Choroid plexus epithelial cell (primary cell): ENCODE measurements around the gene PODXL2.
A peak's percentile ranks its signal among the peaks of the same experiment; 100 is the strongest.

ENCODE experiments used
- DNase-seq: peaks from one replicate; pipeline ENCODE4 v3.0.0-alpha.2; 2010; ENCODE audit warnings: low read depth
- H3K4me3 ChIP-seq: 2 replicates; pipeline ENCODE4 v1.5.1; 2011; ENCODE audit warnings: low read depth, mild to moderate bottlenecking, control low read depth, low read length, moderate library complexity
- TF ChIP-seq, protein P1 (sequence below): conservative IDR thresholded peaks from 2 replicates; pipeline ENCODE4 v1.5.1; 2011; ENCODE audit warnings: low read depth, mild to moderate bottlenecking, control low read depth, inconsistent platforms, low read length, moderate library complexity

The PODXL2 gene

DNA sequence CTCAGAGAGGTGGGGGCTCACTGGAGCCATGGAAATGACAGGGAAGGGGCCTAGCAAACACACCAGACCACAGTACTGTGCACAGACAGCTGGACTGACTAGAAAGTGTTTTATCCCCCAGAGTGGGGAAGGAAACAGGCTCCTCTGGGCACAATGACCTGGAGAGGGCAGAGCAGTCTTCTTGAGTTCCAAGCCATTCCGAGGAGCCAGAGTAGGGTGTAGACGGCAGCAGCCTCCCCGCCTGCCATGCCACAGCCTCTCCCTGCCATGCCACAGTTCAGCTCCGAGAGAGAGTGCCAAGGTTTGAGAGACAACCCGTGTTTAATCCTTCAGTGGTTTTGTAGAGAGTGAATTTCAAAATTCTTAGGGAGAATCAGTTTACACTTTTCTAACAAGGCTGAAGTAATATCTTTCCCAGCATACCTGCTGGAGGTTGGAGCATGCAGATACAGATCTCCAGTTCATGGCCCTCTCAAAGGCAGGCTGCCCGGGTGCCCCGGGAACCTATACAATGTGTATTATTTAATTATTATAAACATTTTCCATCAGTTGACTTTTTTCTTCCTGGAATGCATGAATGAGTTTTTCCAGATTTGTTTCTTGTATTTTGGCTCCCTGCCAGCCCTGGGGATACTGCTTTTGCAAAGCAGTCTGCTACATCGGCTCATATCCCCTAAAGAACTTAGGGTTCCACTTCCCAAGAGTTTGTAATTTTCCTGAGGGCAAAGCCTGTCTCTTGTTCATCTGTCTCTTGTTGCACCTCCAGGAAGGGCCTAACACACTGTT, 3.2 kb downstream of the PODXL2 start:
- DNase-seq, result peak; percentile 15
- TF ChIP-seq, protein P1, sequence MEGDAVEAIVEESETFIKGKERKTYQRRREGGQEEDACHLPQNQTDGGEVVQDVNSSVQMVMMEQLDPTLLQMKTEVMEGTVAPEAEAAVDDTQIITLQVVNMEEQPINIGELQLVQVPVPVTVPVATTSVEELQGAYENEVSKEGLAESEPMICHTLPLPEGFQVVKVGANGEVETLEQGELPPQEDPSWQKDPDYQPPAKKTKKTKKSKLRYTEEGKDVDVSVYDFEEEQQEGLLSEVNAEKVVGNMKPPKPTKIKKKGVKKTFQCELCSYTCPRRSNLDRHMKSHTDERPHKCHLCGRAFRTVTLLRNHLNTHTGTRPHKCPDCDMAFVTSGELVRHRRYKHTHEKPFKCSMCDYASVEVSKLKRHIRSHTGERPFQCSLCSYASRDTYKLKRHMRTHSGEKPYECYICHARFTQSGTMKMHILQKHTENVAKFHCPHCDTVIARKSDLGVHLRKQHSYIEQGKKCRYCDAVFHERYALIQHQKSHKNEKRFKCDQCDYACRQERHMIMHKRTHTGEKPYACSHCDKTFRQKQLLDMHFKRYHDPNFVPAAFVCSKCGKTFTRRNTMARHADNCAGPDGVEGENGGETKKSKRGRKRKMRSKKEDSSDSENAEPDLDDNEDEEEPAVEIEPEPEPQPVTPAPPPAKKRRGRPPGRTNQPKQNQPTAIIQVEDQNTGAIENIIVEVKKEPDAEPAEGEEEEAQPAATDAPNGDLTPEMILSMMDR, result no peak
- H3K4me3 ChIP-seq, result no peak overlapping the region

DNA sequence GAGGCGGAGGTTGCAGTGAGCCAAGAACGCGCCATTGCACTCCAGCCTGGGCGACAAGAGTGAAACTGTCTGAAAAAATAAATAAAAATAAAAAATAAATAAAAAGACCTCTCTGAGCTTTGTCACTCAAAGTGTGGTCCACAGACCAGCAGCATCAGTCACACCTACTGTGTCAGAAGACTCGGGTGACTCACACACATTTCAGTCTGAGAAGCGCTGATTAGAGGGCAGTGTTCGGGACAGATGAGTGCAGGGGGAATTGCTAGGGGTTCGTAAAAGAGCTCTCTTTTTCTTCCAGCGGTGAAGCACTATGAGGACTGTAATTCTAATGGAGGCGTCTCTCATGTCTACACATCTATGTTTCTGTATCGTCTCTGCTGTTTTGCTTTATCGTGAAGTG, 5.7 kb downstream of the PODXL2 start:
- TF ChIP-seq, protein P1, result no peak
- H3K4me3 ChIP-seq, result no peak overlapping the region
- DNase-seq, result no peak

DNA sequence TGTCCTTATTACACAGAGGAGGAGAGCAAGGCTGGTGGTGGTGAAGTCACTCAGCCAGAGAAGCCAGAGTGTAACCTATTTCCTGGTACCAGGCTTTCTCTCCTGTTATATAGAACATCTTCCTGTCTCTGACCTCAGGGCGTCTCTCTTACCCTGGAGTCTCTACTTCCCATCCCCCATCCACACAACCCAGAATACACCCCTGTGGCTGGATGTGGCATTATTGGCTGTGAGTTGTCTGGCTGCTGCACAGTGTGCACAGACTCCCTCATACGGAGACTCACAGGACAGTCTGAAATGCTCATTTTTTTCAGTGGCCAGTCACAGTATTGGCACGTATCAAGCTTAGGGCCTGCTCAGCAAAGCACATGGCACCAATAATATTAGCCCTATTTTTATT, 8.6 kb downstream of the PODXL2 start:
- peak; percentile 16 for DNase-seq
- H3K4me3 ChIP-seq, result no peak overlapping the region
- TF ChIP-seq, protein P1, result no peak

DNA sequence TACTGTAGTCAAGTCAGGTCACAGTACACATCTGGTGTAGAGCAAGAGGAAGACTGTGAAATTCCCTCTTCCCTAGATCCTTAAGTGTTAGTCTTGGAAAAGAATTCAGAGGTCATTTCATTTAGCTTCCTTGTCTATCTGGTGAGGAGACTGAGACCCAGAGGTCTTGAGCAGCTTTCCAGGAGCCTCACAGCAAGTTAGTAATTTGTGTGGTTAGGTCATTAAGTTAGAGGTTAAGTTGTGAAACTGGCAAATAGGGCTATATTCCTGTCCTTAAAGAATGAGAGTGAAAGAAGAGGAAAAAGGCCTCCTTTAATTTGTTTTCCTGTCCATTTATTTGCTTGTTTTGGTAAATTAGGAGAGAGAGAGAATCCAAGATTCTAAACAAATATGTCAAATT, 9.0 kb downstream of the PODXL2 start:
- TF ChIP-seq, protein P1, result no peak
- H3K4me3 ChIP-seq, result no peak overlapping the region
- peak; percentile 21 for DNase-seq

DNA sequence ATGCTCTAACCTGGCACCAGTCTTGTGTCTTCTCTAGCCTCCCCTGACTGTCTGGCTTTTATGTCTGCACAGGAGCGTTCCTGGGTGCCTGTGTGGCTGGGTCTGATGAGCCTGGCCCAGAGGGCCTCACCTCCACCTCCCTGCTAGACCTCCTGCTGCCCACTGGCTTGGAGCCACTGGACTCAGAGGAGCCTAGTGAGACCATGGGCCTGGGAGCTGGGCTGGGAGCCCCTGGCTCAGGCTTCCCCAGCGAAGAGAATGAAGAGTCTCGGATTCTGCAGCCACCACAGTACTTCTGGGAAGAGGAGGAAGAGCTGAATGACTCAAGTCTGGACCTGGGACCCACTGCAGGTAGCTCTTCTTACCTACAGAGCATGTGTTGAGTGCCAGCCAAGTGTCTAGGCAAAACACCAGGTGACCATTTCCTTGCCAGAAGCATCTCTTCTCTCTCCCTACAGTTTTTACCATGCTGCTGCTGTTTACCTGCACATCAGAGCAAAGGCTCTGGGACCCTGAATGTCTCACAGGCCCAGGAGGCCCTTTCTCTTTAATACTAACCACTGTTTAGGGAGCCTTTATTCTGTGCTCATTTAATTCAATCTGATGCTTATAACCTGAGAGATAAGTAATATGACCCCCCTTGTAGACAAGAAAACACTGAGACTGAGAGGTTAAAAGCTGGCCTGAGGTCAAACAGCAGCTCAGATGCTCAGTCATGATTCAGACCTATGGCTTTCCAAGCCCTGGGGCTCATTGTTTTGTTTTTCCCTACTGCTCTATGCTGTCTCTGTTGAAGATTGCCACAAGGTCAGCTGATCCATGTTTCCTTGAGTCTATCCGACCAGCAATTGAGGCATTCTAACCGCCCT, 10.4 kb downstream of the PODXL2 start:
- TF ChIP-seq, protein P1, result no peak
- DNase-seq, result peak; percentile 51

DNA sequence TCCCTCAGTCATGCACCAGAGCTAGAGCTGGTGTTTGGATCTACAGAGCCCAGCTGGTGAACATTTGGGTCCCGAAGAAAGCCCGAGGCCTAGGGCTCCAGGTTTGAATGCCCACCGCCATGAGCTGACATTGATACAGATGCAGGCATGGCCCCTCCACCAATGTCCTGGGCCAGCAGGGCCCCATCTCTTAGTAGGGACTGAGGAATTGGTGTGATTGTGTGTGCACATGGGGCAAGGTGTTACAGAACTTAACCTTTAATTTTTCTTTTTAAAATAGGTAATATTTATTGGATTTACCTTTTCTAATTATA, 11.0 kb downstream of the PODXL2 start:
- no peak overlapping the region for H3K4me3 ChIP-seq
- TF ChIP-seq, protein P1, result no peak
- DNase-seq, result no peak

More for the DNA sequence above, 10.4 kb downstream of the PODXL2 start:
- H3K4me3 ChIP-seq, result no peak overlapping the region
